ENCODE data around the gene FLNB. TPM values are rescaled to one million over a fixed set of nuclear protein-coding genes. Genes with fewer than 3 reads are reported as not detected.

The FLNB gene
- polyA plus RNA-seq, 1 donor from 2014 or later = 10.3 TPM

- Histone ChIP-seq H3K27me3 (ENCODE audit: insufficient read depth, low read depth, low read length) (no peaks in the 10 kb centered on the region), H3K9me2 (ENCODE audit: insufficient read depth, low read length) (no peaks in the 10 kb centered on the region), H3K4me2 (ENCODE audit: low read length) (no peak overlapping the region), H3F3A (ENCODE audit: insufficient read depth, low read length, poor library complexity, severe bottlenecking) (no peaks in the 10 kb centered on the region), H2AFZ (ENCODE audit: low read depth, low read length) (no peak overlapping the region), H4K20me1 (ENCODE audit: insufficient read depth) (no peaks in the 10 kb centered on the region), H3K9ac (ENCODE audit: low read length) (no peak overlapping the region), H3K27ac (ENCODE audit: low read length) (no peak overlapping the region), H3K79me2 (replicated peaks; ENCODE audit: insufficient read depth, low read length) (peaks cover 6% of the 10 kb centered on the region), H3K4me3 (ENCODE audit: low read length) (peak overlapping the region; percentile 95), H3K9me3 (ENCODE audit: low read length) (no peaks in the 10 kb centered on the region), H3K36me3 (ENCODE audit: insufficient read depth, low read length) (no peaks in the 10 kb centered on the region)
- no peak for TF ChIP-seq REST (IDR thresholded peaks at IDR 0.05; ENCODE audit: borderline replicate concordance)
- no peak for TF ChIP-seq EP300 (conservative IDR thresholded peaks at IDR 0.05; ENCODE audit: poor library complexity, severe bottlenecking)
- TF ChIP-seq RAD21 (conservative IDR thresholded peaks at IDR 0.05) = no peak
- no peak for TF ChIP-seq CTCF (IDR thresholded peaks at IDR 0.05; ENCODE audit: poor library complexity, severe bottlenecking)
- no peak for TF ChIP-seq EZH2 (IDR thresholded peaks at IDR 0.05; ENCODE audit: borderline replicate concordance, insufficient read depth, low read length, poor library complexity, severe bottlenecking)
These were observed 2.3 kb downstream of the FLNB start for GRCh38 chr3:58010562-58010961.

- Histone ChIP-seq H3K36me3 (ENCODE audit: insufficient read depth, low read length) (no peaks in the 10 kb centered on the region), H3K9ac (ENCODE audit: low read length) (no peak overlapping the region), H3K9me2 (ENCODE audit: insufficient read depth, low read length) (no peaks in the 10 kb centered on the region), H3F3A (ENCODE audit: insufficient read depth, low read length, poor library complexity, severe bottlenecking) (no peaks in the 10 kb centered on the region), H3K27ac (ENCODE audit: low read length) (no peak overlapping the region), H3K79me2 (replicated peaks; ENCODE audit: insufficient read depth, low read length) (peaks cover 6% of the 10 kb centered on the region), H2AFZ (ENCODE audit: low read depth, low read length) (no peak overlapping the region), H3K4me3 (ENCODE audit: low read length) (no peak overlapping the region), H3K4me2 (ENCODE audit: low read length) (no peak overlapping the region), H4K20me1 (ENCODE audit: insufficient read depth) (no peaks in the 10 kb centered on the region), H3K27me3 (ENCODE audit: insufficient read depth, low read depth, low read length) (no peaks in the 10 kb centered on the region), H3K9me3 (ENCODE audit: low read length) (no peaks in the 10 kb centered on the region)
- no peak for TF ChIP-seq EZH2 (IDR thresholded peaks at IDR 0.05; ENCODE audit: borderline replicate concordance, insufficient read depth, low read length, poor library complexity, severe bottlenecking)
- TF ChIP-seq SMC3 (conservative IDR thresholded peaks at IDR 0.05; ENCODE audit: poor library complexity) = no peak
These were observed 3.4 kb downstream of the FLNB start for GRCh38 chr3:58011580-58011979.

GRCh38 chr3:58012302-58012701, 4.1 kb downstream of the FLNB start:
- Histone ChIP-seq H3F3A (ENCODE audit: insufficient read depth, low read length, poor library complexity, severe bottlenecking) (no peaks in the 10 kb centered on the region), H3K9ac (ENCODE audit: low read length) (no peak overlapping the region), H3K79me2 (replicated peaks; ENCODE audit: insufficient read depth, low read length) (peaks cover 6% of the 10 kb centered on the region), H3K36me3 (ENCODE audit: insufficient read depth, low read length) (no peaks in the 10 kb centered on the region), H3K9me2 (ENCODE audit: insufficient read depth, low read length) (no peaks in the 10 kb centered on the region), H4K20me1 (ENCODE audit: insufficient read depth) (no peaks in the 10 kb centered on the region), H3K4me2 (ENCODE audit: low read length) (no peak overlapping the region), H3K27ac (ENCODE audit: low read length) (no peak overlapping the region), H3K4me3 (ENCODE audit: low read length) (no peak overlapping the region), H3K9me3 (ENCODE audit: low read length) (no peaks in the 10 kb centered on the region), H2AFZ (ENCODE audit: low read depth, low read length) (no peak overlapping the region), H3K27me3 (ENCODE audit: insufficient read depth, low read depth, low read length) (no peaks in the 10 kb centered on the region)
- TF ChIP-seq POLR2AphosphoS5 (IDR thresholded peaks at IDR 0.05) = no peak
- no peak for TF ChIP-seq REST (IDR thresholded peaks at IDR 0.05; ENCODE audit: borderline replicate concordance)
- TF ChIP-seq RAD21 (conservative IDR thresholded peaks at IDR 0.05) = no peak
- no peak for TF ChIP-seq EP300 (conservative IDR thresholded peaks at IDR 0.05; ENCODE audit: poor library complexity, severe bottlenecking)
- TF ChIP-seq MXI1 (conservative IDR thresholded peaks at IDR 0.05; ENCODE audit: poor library complexity, severe bottlenecking) = no peak
- no peak for TF ChIP-seq EZH2 (IDR thresholded peaks at IDR 0.05; ENCODE audit: borderline replicate concordance, insufficient read depth, low read length, poor library complexity, severe bottlenecking)
- no peak for TF ChIP-seq CTCF (IDR thresholded peaks at IDR 0.05; ENCODE audit: poor library complexity, severe bottlenecking)
- TF ChIP-seq TAF1 (IDR thresholded peaks at IDR 0.05; ENCODE audit: low read depth) = no peak
- no peak for TF ChIP-seq SMC3 (conservative IDR thresholded peaks at IDR 0.05; ENCODE audit: poor library complexity)
